ENCODE data around the gene WDR5B.
"Not testable (repeated sequence)": the region's sequence is repeated elsewhere in the genome, so short reads cannot be mapped to it uniquely, and the experiment has no call there.

Gene WDR5B

GRCh38 chr3:122407946-122408345 is 7.9 kb downstream of the WDR5B start:
- DNase-seq = no peak

- DNase-seq = no peak
Observed at GRCh38 chr3:122406198-122406597, 9.7 kb downstream of the WDR5B start.

- DNase-seq = no peak
Observed at GRCh38 chr3:122405015-122405414, 10.8 kb downstream of the WDR5B start.

- no peak for DNase-seq
Observed at GRCh38 chr3:122403489-122403888, 12.4 kb downstream of the WDR5B start.

GRCh38 chr3:122398920-122399319 is 16.9 kb downstream of the WDR5B start:
- no peak for DNase-seq

- no peak for DNase-seq
Observed at GRCh38 chr3:122397201-122397600, 18.7 kb downstream of the WDR5B start.

- no peak for DNase-seq
Observed at GRCh38 chr3:122396511-122396910, 19.4 kb downstream of the WDR5B start.

GRCh38 chr3:122395582-122395981 is 20.3 kb downstream of the WDR5B start:
- DNase-seq = no peak

GRCh38 chr3:122394173-122394572 is 21.7 kb downstream of the WDR5B start:
- no peak for DNase-seq

GRCh38 chr3:122392868-122393844 is 22.7 kb downstream of the WDR5B start:
- DNase-seq = peak; percentile 14

- DNase-seq = no peak
Observed at GRCh38 chr3:122391681-122392446, 24.0 kb downstream of the WDR5B start.

GRCh38 chr3:122390665-122391064 is 25.2 kb downstream of the WDR5B start:
- DNase-seq = no peak

- DNase-seq = no peak
Observed at GRCh38 chr3:122389892-122390291, 26.0 kb downstream of the WDR5B start.

GRCh38 chr3:122389197-122389596 is 26.7 kb downstream of the WDR5B start:
- no peak for DNase-seq

GRCh38 chr3:122387709-122388108 is 28.2 kb downstream of the WDR5B start:
- no peak for DNase-seq

GRCh38 chr3:122383771-122384697 is 31.8 kb downstream of the WDR5B start, which contains the start of gene FAM162A:
FAM162A (plus strand) TSS chr3:122384182; CDS start chr3:122384266, 84 bp downstream.
- DNase-seq = peak; percentile 91

GRCh38 chr3:122382888-122383666 is 32.8 kb downstream of the WDR5B start, which contains the start of gene MIX23:
MIX23 (minus strand) TSS chr3:122383231; CDS start chr3:122383224, 7 bp downstream.
- peak; percentile 81 for DNase-seq

GRCh38 chr3:122377975-122378374 is 37.9 kb downstream of the WDR5B start:
- no peak for DNase-seq

GRCh38 chr3:122374034-122374433 is 41.8 kb downstream of the WDR5B start:
- DNase-seq = no peak

GRCh38 chr3:122366379-122366749 is 49.5 kb downstream of the WDR5B start:
- DNase-seq = no peak

- DNase-seq = not testable (repeated sequence)
Observed at GRCh38 chr3:122365582-122366378, 50.1 kb downstream of the WDR5B start.
